HG02938 (cell line): ENCODE measurements around the gene SELENOS.
A peak's percentile ranks its signal among the peaks of the same experiment; 100 is the strongest.

Source experiments
- ATAC-seq: cut with Tn5 transposase; IDR thresholded peaks from one replicate; pipeline ENCODE4 v1.9.1; 2021; ENCODE audit warnings: mild to moderate bottlenecking, moderate library complexity; ENCODE audit not compliant: unreplicated experiment

SELENOS gene

GRCh38 chr15:101277038-101277822, at the start of gene SELENOS:
Gene SELENOS, minus strand, starts transcription at chr15:101277485. Its CDS starts 68 bp downstream, at chr15:101277417.
- ATAC-seq: peak; percentile 72

GRCh38 chr15:101326462-101327146, 49.3 kb upstream of the SELENOS start:
- no peak for ATAC-seq

- no peak for ATAC-seq
Measured at GRCh38 chr15:101326026-101326315, 48.7 kb upstream of the SELENOS start.

- no peak for ATAC-seq
Measured at GRCh38 chr15:101325263-101326025, 48.2 kb upstream of the SELENOS start.

- ATAC-seq: no peak
Measured at GRCh38 chr15:101324524-101325177, 47.4 kb upstream of the SELENOS start.

GRCh38 chr15:101323793-101324523, 46.7 kb upstream of the SELENOS start:
- no peak for ATAC-seq

- ATAC-seq: no peak
Measured at GRCh38 chr15:101322854-101323477, 45.7 kb upstream of the SELENOS start.

- no peak for ATAC-seq
Measured at GRCh38 chr15:101322016-101322695, 44.9 kb upstream of the SELENOS start.

- no peak for ATAC-seq
Measured at GRCh38 chr15:101320501-101321052, 43.3 kb upstream of the SELENOS start.

GRCh38 chr15:101318839-101319238, 41.6 kb upstream of the SELENOS start:
- ATAC-seq: no peak

GRCh38 chr15:101318147-101318819, 41.0 kb upstream of the SELENOS start:
- no peak for ATAC-seq

- no peak for ATAC-seq
Measured at GRCh38 chr15:101317336-101317872, 40.1 kb upstream of the SELENOS start.

GRCh38 chr15:101316529-101316928, 39.2 kb upstream of the SELENOS start:
- no peak for ATAC-seq

- no peak for ATAC-seq
Measured at GRCh38 chr15:101315736-101316135, 38.5 kb upstream of the SELENOS start.

- ATAC-seq: no peak
Measured at GRCh38 chr15:101314336-101315125, 37.2 kb upstream of the SELENOS start.

- no peak for ATAC-seq
Measured at GRCh38 chr15:101313041-101313761, 35.9 kb upstream of the SELENOS start.

GRCh38 chr15:101310508-101310907, 33.2 kb upstream of the SELENOS start:
- ATAC-seq: no peak
